CD8-positive, alpha-beta memory T cell (primary cell): ENCODE results near the gene FUCA2. TPM values are rescaled to one million over a fixed set of nuclear protein-coding genes. Genes with fewer than 3 reads are reported as not detected.
A peak's percentile ranks its signal among the peaks of the same experiment; 100 is the strongest.

ENCODE experiments used
- CTCF ChIA-PET: fragments of 350-600 bp; sonication (Branson Sonifier 250); formaldehyde crosslinking; loops from one replicate; lab custom pipeline; 2021; ENCODE audit warnings: antibody characterized with exemption; lab: Charles Lee
- POLR2A ChIA-PET: fragments of 350-600 bp; sonication (Branson Sonifier 250); formaldehyde crosslinking; loops from one replicate; lab custom pipeline; 2021; ENCODE audit warnings: antibody characterized with exemption; lab: Charles Lee
- DNase-seq, 5 donors: peaks; one replicate each; pipeline versions ENCODE4 v3.0.0 to v3.0.0-alpha.2; 2020 to 2022; ENCODE audit warnings: mixed read lengths in 1 of 5
- H3K27ac ChIP-seq: one replicate; pipeline ENCODE4 v1.7.0; 2013; ENCODE audit warnings: low read depth, mild to moderate bottlenecking, low read length, moderate library complexity
- H3K27me3 ChIP-seq: 2 replicates; pipeline ENCODE4 v1.7.0; 2013; ENCODE audit warnings: low read length, mild to moderate bottlenecking; ENCODE audit not compliant: insufficient read depth, poor library complexity, severe bottlenecking
- H3K36me3 ChIP-seq: 2 replicates; pipeline ENCODE4 v1.7.0; 2013; ENCODE audit warnings: mild to moderate bottlenecking, low read length, moderate library complexity; ENCODE audit not compliant: insufficient read depth
- H3K4me1 ChIP-seq: 2 replicates; pipeline ENCODE4 v1.7.0; 2013; ENCODE audit warnings: mild to moderate bottlenecking, low read length, moderate library complexity; ENCODE audit not compliant: insufficient read depth
- H3K4me3 ChIP-seq: 2 replicates; pipeline ENCODE4 v1.7.0; 2013; ENCODE audit warnings: mild to moderate bottlenecking, low read length
- H3K9me3 ChIP-seq: 2 replicates; pipeline ENCODE4 v1.7.0; 2013; ENCODE audit warnings: mild to moderate bottlenecking, low read length
- H3K27ac Mint-ChIP-seq, 8 donors: one replicate each; pipeline ENCODE4 v1.8.0; 2020 to 2021; ENCODE audit warnings: mixed read lengths in 8 of 8, mild to moderate bottlenecking in 6 of 8, inconsistent platforms in 3 of 8, moderate library complexity in 3 of 8
- H3K27me3 Mint-ChIP-seq, 2 donors: one replicate each; pipeline ENCODE4 v1.8.0; 2020 to 2021; ENCODE audit warnings: mixed read lengths in 2 of 2, mild to moderate bottlenecking in 1 of 2, moderate library complexity in 1 of 2
- H3K36me3 Mint-ChIP-seq, 3 donors: one replicate each; pipeline ENCODE4 v1.8.0; 2020 to 2021; ENCODE audit warnings: mixed read lengths in 3 of 3, inconsistent platforms in 1 of 3, mild to moderate bottlenecking in 1 of 3
- H3K4me1 Mint-ChIP-seq, 3 donors: one replicate each; pipeline ENCODE4 v1.8.0; 2020 to 2021; ENCODE audit warnings: mixed read lengths in 3 of 3, inconsistent platforms in 1 of 3, mild to moderate bottlenecking in 1 of 3
- H3K4me3 Mint-ChIP-seq, 7 donors: one replicate each; pipeline ENCODE4 v1.8.0; 2020 to 2021; ENCODE audit warnings: mixed read lengths in 7 of 7, mild to moderate bottlenecking in 6 of 7, moderate library complexity in 4 of 7, inconsistent platforms in 2 of 7
- H3K9me3 Mint-ChIP-seq, 5 donors: one replicate each; pipeline ENCODE4 v1.8.0; 2020 to 2022; ENCODE audit warnings: mixed read lengths in 5 of 5, mild to moderate bottlenecking in 3 of 5, moderate library complexity in 2 of 5, inconsistent platforms in 1 of 5
- polyA plus RNA-seq: library from polyadenylated mRNA; unstranded; fragments of 300-500 nt; fragmentation: Illumina TruSeq; gene quantifications from one replicate; pipeline ENCODE4 v1.2.3, GENCODE V29; 2021
- total RNA-seq, 2 experiments: library from RNA; stranded (reverse); gene quantifications; one replicate each; pipeline ENCODE4 v1.2.3, GENCODE V29; 2021

The FUCA2 gene, protein sequence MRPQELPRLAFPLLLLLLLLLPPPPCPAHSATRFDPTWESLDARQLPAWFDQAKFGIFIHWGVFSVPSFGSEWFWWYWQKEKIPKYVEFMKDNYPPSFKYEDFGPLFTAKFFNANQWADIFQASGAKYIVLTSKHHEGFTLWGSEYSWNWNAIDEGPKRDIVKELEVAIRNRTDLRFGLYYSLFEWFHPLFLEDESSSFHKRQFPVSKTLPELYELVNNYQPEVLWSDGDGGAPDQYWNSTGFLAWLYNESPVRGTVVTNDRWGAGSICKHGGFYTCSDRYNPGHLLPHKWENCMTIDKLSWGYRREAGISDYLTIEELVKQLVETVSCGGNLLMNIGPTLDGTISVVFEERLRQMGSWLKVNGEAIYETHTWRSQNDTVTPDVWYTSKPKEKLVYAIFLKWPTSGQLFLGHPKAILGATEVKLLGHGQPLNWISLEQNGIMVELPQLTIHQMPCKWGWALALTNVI
- total RNA-seq (10 to 100 TPM; 12.3 to 13.2 TPM), polyA plus RNA-seq (14.2 TPM)

DNA sequence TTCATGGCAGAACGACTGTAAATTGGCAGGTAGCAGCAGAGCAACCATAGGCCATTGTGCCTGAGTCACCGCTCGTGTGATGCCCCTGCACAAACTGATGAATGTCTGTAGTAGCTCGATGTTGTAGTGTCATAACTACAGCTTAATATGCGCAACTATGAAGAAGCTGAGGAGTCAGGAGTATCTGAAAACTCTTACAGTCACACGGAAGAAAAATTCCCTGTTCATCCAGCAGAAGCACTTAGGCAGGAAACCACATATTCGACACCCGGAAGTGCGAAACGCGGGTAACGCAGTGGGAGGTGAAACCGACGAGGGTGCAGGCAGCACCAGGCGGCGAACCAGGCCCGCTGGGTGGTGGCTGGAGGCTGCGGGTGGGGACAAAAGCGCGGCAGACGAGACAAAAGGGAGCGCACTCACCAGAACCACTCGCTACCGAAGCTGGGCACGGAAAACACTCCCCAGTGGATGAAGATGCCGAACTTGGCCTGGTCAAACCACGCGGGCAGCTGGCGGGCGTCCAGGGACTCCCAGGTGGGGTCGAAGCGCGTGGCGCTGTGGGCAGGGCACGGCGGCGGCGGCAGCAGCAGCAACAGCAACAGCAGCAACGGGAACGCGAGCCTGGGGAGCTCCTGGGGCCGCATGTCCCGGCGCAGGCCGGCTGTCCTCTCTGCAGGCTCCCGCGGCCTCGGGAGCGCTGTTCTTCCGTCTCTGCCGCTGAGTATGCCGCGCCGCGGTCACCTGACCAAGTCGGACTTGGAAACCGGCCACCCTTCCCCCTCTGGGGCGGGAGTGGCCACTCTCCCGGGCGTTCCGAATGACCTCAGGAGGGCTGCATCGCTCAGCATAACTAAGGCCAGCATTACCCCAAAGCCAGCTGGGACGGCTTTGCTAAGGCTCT is at the start of gene FUCA2:
FUCA2 (minus strand) TSS at position 730 of the 901 bp plus-strand sequence; CDS start at position 644, 86 bp downstream.
- peak within 1 kb of the TSS; percentile 84 for H3K4me3 ChIP-seq

DNA sequence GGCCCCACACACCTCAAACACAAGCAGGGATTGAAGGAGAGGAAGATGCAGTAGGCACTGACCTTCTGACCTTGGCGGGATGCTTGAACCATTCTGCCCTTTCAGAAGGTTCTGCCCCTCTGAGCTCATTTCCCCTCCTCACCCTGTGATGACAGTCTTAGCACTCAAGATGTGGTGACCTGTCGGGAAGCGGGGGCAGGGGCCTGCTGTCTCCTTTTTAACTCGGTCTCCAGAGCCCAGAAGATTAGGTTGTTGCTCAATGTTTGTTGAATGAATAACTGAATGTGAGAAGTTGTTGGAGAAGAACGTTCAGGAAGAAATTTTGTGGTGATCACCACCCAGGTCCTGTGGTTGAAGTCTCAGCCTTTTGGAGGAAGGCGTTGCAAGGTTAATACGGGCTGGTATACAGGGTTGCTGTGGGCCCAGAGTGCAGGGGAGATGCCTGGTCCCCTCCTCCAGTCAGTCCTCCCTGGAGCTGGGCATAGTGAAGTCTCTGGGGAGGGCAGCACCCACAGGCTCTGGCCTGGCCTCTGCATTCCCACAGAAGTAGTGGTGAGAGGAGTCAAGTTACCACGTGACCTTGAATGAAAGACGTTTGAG is 49.7 kb upstream of the FUCA2 start:
- DNase-seq, result no peak
- no peak overlapping the region for H3K4me3 ChIP-seq
- peak overlapping the region; percentile 33 to 96 (median 93) for H3K27ac Mint-ChIP-seq
- peaks cover 0 to 11% (median 10%) of the 10 kb centered on the region in 3 donors for H3K36me3 Mint-ChIP-seq
- peaks cover 20% of the 10 kb centered on the region for H3K4me1 ChIP-seq
- H3K9me3 Mint-ChIP-seq, result no peaks in the 10 kb centered on the region
- H3K27ac ChIP-seq, result no peak overlapping the region
- H3K27me3 Mint-ChIP-seq, result no peaks in the 10 kb centered on the region
- H3K27me3 ChIP-seq, result no peaks in the 10 kb centered on the region
- no peaks in the 10 kb centered on the region for H3K9me3 ChIP-seq
- POLR2A ChIA-PET, result no interaction called here
- peak overlapping the region in 6 of 7 donors; percentile 10 to 75 (median 66) for H3K4me3 Mint-ChIP-seq
- no peaks in the 10 kb centered on the region for H3K36me3 ChIP-seq
- CTCF ChIA-PET, result interaction anchor here (1.0 to 1.2 kb wide), 3 partner anchors 13 to 380 kb away, joined by 3 read pairs; no protein-coding TSS in a partner anchor
- H3K4me1 Mint-ChIP-seq, result peaks cover 50 to 79% (median 65%) of the 10 kb centered on the region in 3 donors

More for the DNA sequence above, at the start of gene FUCA2:
- Histone ChIP-seq H3K36me3 (no peaks in the 10 kb centered on the region), H3K27ac (peak within 1 kb of the TSS; percentile 80), H3K27me3 (no peaks in the 10 kb centered on the region), H3K9me3 (no peaks in the 10 kb centered on the region), H3K4me1 (peaks cover 5% of the 10 kb centered on the region)
- Mint-ChIP-seq H3K4me1 (peaks cover 24 to 44% (median 39%) of the 10 kb centered on the region in 3 donors), H3K9me3 (no peaks in the 10 kb centered on the region), H3K27me3 (no peaks in the 10 kb centered on the region), H3K36me3 (peaks cover 0 to 14% (median 1%) of the 10 kb centered on the region in 3 donors), H3K27ac (peak within 1 kb of the TSS; percentile 81 to 95 (median 92)), H3K4me3 (peak within 1 kb of the TSS; percentile 88 to 98 (median 92))
- POLR2A ChIA-PET, result interaction anchor here (0.7 to 1.5 kb wide), 7 partner anchors 8 to 61 kb away, joined by 3 to 6 read pairs (median 3); partner anchors contain the start of genes ADAT2 and PEX3
- DNase-seq, result peak; percentile 39 to 79 (median 60)
- CTCF ChIA-PET, result interaction anchor here (0.9 to 1.6 kb wide), 7 partner anchors 8 to 61 kb away, joined by 3 to 6 read pairs (median 5); partner anchors contain the start of genes ADAT2 and PEX3

DNA sequence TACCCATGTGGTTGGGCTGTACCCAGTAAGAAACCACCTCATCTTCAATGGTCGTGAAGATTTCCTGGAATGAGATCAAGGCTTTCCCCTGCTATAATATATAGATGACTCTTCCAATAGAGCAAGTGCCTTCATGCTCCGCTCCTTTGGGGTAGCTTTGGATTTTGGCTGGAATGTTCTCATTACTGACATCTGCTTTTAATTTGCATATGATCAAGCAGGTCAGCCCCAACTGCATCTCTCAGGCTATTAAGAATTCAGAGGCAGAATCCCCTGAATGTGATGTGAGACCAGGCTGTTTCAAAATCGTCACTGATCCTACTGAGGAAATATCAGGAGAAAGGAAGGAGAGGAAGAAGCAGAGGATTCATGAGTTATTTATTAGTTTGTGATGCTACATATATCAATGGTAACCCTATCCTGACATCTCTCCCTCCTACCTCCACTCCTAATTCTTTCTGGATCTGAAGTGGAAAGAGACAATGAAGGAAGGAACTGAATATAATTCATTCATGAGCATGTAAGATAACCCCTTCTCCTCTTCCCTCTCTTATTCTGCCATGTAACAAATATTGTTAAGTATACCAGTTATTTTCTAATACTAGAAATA is 47.6 kb upstream of the FUCA2 start:
- no peaks in the 10 kb centered on the region for H3K36me3 ChIP-seq
- Mint-ChIP-seq H3K27me3 (no peaks in the 10 kb centered on the region), H3K4me1 (peaks cover 66 to 87% (median 77%) of the 10 kb centered on the region in 3 donors), H3K4me3 (peak overlapping the region in 2 of 7 donors; percentile 37 to 48), H3K36me3 (peaks cover 0 to 11% (median 10%) of the 10 kb centered on the region in 3 donors), H3K27ac (peak overlapping the region in 7 of 8 donors; percentile 20 to 90 (median 73)), H3K9me3 (no peaks in the 10 kb centered on the region)
- DNase-seq, result no peak
- H3K27ac ChIP-seq, result no peak overlapping the region
- ChIA-PET POLR2A (no interaction called here), CTCF (interaction anchor here (1.1 kb wide), 1 partner anchor 16 kb away, joined by 5 read pairs; no protein-coding TSS in a partner anchor)
- no peaks in the 10 kb centered on the region for H3K27me3 ChIP-seq
- peaks cover 38% of the 10 kb centered on the region for H3K4me1 ChIP-seq
- no peak overlapping the region for H3K4me3 ChIP-seq
- H3K9me3 ChIP-seq, result no peaks in the 10 kb centered on the region

DNA sequence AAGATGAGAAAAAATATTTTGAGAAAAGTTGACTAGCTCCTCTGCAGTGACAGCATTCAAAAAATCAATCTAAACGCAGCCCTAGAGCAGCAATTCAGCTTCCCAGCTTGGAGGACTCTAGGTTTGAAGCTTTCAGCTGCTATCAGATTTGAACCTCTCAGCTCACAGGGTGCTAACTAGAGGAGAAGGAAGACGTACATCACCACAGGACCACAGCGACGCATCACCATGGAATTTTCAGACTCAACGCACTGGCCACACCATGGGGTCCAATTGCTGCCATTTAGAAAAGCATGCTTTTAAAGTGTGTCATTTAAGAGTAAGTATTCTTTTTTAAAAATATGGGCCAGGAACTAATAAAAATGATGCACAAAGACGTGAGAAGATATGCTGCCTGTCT is 45.0 kb upstream of the FUCA2 start:
- H3K9me3 ChIP-seq, result no peaks in the 10 kb centered on the region
- peaks cover 0 to 9% (median 7%) of the 10 kb centered on the region in 3 donors for H3K36me3 Mint-ChIP-seq
- POLR2A ChIA-PET, result interaction anchor here (1.2 kb wide), 2 partner anchors 19 to 508 kb away, joined by 3 to 4 read pairs; no protein-coding TSS in a partner anchor
- H3K27ac ChIP-seq, result no peak overlapping the region
- H3K27ac Mint-ChIP-seq, result peak overlapping the region; percentile 39 to 99 (median 82)
- CTCF ChIA-PET, result interaction anchor here (1.0 to 1.6 kb wide), 2 partner anchors 14 to 384 kb away, joined by 3 to 5 read pairs; no protein-coding TSS in a partner anchor
- no peak overlapping the region for H3K4me3 ChIP-seq
- DNase-seq, result no peak
- H3K27me3 Mint-ChIP-seq, result no peaks in the 10 kb centered on the region
- H3K4me1 ChIP-seq, result peaks cover 45% of the 10 kb centered on the region
- peak overlapping the region in 6 of 7 donors; percentile 13 to 79 (median 62) for H3K4me3 Mint-ChIP-seq
- no peaks in the 10 kb centered on the region for H3K9me3 Mint-ChIP-seq
- H3K4me1 Mint-ChIP-seq, result peaks cover 75 to 96% (median 89%) of the 10 kb centered on the region in 3 donors
- H3K27me3 ChIP-seq, result no peaks in the 10 kb centered on the region
- H3K36me3 ChIP-seq, result no peaks in the 10 kb centered on the region

DNA sequence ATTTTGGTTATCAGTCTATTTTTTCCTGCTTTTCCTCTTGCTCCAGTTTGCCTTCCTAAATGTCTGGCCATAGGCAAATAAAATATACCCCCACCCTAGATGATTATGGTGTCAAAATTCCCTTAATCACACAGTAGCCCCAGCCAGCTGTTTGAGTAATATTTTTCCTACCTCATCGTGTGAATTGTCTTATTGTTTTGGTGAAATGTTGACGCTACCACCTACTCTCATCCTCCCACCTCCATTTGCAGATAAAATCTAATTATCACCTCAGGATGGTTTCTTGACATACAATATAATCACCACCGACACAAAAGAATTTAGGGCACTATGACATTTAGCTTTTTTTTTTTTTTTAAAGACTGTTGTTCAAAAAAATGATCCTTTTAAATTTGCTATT is 44.1 kb upstream of the FUCA2 start:
- Histone ChIP-seq H3K4me3 (no peak overlapping the region), H3K27me3 (no peaks in the 10 kb centered on the region), H3K9me3 (no peaks in the 10 kb centered on the region), H3K4me1 (peaks cover 38% of the 10 kb centered on the region), H3K27ac (no peak overlapping the region), H3K36me3 (no peaks in the 10 kb centered on the region)
- H3K27ac Mint-ChIP-seq, result peak overlapping the region; percentile 45 to 99 (median 82)
- H3K9me3 Mint-ChIP-seq, result no peaks in the 10 kb centered on the region
- ChIA-PET POLR2A (interaction anchor here (1.2 kb wide), 2 partner anchors 18 to 509 kb away, joined by 3 to 4 read pairs; no protein-coding TSS in a partner anchor), CTCF (interaction anchor here (1.0 to 1.6 kb wide), 4 partner anchors 13 to 384 kb away, joined by 3 to 6 read pairs (median 4); partner anchors contain the start of gene FUCA2)
- H3K4me1 Mint-ChIP-seq, result peaks cover 77 to 96% (median 88%) of the 10 kb centered on the region in 3 donors
- H3K4me3 Mint-ChIP-seq, result peak overlapping the region; percentile 58 to 79 (median 74)
- H3K36me3 Mint-ChIP-seq, result peaks cover 0 to 7% (median 7%) of the 10 kb centered on the region in 3 donors
- DNase-seq, result no peak
- no peaks in the 10 kb centered on the region for H3K27me3 Mint-ChIP-seq

DNA sequence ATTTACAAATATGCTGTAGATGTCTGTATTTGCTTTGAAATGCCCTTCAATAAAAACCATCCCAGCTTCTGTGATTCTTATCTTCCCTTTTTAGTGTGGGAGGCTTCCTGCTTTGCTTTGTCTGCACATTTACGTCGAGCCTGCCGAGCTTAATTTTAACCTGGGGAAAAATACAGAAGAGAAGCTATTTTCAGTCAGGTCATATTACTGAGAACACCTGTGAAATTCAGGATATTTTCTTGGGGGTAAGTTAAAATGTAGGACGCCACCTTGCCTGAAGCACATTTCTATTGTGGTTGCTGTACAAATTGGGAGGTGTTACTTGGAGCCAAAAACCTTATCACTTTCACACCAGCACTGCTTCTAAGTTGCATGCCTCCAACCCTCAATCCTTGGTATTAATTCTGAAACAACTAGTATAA is 43.6 kb upstream of the FUCA2 start:
- H3K4me1 ChIP-seq, result peaks cover 35% of the 10 kb centered on the region
- POLR2A ChIA-PET, result interaction anchor here (1.2 kb wide), 2 partner anchors 18 to 509 kb away, joined by 3 to 4 read pairs; no protein-coding TSS in a partner anchor
- CTCF ChIA-PET, result interaction anchor here (1.2 to 1.6 kb wide), 3 partner anchors 13 to 43 kb away, joined by 4 to 6 read pairs (median 5); partner anchors contain the start of gene FUCA2
- no peak overlapping the region for H3K4me3 ChIP-seq
- Mint-ChIP-seq H3K4me1 (peaks cover 76 to 96% (median 87%) of the 10 kb centered on the region in 3 donors), H3K4me3 (peak overlapping the region; percentile 58 to 79 (median 74)), H3K27ac (peak overlapping the region; percentile 3 to 99 (median 82)), H3K36me3 (peaks cover 0 to 9% (median 6%) of the 10 kb centered on the region in 3 donors), H3K9me3 (no peaks in the 10 kb centered on the region), H3K27me3 (no peaks in the 10 kb centered on the region)
- no peak overlapping the region for H3K27ac ChIP-seq
- no peaks in the 10 kb centered on the region for H3K36me3 ChIP-seq
- no peak for DNase-seq
- no peaks in the 10 kb centered on the region for H3K27me3 ChIP-seq
- H3K9me3 ChIP-seq, result no peaks in the 10 kb centered on the region
